Middle frontal gyrus (tissue), 1 donor: ENCODE data around the gene FHIT.

Experiments used
- DNase-seq: peaks from one replicate; pipeline ENCODE4 v3.0.0-alpha.2; 2015; ENCODE audit warnings: low spot score; ENCODE audit errors: extremely low spot score

Gene FHIT

DNA sequence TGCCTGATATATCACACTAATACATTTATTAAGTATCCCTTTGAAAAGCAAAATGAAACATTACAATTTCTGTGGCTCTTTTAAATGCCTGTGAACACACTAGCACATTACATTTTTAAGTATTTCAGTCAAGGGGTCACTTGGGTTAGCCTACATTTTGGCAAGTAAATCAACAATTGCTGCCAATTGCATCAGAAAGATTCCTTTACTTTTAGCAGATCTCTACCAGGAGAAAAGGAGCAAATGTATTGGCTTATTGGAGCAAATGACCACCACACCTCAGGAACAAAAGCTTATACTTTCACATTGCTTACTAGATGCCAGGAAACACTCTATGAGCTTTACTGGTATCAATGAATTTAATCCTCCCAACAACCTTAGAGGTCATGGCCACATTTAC is 947.1 kb downstream of the FHIT start:
- no peak for DNase-seq

DNA sequence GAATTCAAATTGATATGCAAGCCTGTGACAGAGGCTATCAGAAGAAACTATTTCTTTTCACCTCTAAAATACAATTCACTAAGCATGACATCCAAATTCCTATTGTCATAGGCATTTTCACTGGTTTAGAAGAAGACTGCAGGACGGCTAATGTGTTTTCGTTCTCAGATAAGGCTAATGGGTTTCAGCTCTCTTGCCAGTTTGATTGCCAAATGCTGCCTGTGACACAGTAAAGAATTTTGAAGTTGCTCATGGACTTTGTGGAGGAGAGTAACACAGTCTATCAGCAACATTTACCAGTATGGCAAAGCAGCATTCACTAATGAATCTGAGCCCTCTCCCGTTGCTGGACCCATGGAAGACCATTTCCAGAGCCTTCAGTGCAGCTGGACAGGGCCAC is 948.1 kb downstream of the FHIT start:
- no peak for DNase-seq

DNA sequence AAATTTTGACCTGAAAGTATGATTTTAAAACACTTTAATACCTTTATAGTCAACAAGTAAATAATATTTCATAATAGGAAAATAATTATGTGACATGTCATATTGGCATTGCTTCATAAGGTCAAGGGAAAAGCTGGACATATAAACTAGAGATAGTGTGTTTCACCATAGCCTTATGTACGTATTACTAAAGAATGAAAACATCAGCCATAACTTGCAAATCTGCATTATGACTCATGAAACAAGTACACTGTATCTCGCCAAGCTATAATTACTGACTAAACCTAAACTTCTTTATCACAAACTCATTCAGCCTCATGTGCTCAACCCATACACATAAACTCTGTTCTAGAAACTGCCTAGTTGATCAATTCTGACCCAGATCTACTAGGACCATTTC is 950.1 kb downstream of the FHIT start:
- DNase-seq: no peak

DNA sequence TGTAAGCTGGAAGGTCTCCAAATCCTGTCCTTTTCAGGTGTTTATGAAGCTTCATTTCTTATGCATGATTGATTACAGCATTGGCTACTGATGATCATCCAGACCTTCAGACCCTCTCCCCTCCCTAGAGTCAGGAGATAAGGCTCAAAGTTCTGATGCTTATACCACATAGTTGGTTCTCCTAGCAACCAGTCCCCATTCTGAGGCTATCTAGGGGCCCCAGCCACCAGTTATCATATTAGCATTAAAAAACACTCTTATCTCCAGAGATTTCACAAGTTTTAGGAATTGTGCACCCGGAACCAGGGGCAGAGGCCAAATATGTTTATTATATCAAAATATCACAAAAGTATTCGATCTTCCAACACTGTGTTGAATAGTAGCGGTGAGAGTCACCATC is 953.1 kb downstream of the FHIT start:
- no peak for DNase-seq

DNA sequence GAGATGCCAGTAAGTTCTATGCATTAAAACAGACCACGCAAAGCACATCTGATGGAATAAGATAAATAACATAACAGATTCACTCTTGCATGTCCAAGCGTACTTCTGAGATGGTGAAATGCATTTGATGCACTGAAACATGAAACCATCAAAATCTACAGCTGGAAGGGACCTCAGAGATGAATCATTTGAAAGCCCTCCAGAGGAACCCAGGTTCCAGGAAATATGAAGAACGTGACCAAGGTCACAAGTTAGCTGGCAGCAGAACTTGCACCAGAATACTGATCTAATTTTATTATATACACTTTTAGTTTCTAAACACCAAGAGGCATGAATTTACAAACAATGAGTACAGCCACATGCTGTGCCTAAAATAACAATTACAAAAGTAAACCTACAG is 957.1 kb downstream of the FHIT start:
- DNase-seq: no peak

DNA sequence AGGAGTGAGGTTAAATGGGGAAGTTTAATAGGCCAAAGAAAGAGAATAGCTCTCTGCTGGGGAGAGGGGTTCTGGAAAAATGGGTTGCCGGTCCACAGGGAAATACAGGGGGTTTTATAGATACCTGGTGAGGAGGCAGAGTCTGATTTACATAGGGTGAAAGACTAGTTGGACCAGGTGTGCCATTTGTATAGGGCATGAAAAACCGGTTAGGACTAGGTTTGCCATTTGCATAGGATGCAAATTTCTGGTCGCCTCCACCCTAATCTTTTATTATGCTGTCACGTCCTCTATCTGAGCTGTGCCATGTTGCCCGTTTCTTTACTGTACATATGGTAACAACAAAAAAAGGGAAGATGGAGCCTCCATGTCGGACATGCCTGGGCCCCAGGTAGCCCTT is 960.1 kb downstream of the FHIT start:
- no peak for DNase-seq

DNA sequence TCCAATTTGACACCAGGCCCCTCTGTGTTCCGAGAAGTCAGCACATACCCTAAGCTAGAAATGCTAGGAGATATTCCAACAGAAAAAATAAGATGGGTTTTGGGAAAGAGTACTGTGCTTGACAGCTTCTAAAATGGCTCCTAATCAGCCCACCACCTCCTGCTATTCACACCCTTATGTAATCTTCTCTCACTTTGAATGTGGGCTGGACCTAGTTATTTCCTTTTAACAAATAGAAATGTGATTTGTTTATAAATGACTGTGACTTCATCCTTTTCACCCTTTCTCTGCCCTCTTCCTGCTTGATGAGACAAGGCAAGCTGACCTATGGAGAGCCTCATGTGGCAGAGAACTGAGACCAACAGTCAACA is 961.1 kb downstream of the FHIT start:
- no peak for DNase-seq

DNA sequence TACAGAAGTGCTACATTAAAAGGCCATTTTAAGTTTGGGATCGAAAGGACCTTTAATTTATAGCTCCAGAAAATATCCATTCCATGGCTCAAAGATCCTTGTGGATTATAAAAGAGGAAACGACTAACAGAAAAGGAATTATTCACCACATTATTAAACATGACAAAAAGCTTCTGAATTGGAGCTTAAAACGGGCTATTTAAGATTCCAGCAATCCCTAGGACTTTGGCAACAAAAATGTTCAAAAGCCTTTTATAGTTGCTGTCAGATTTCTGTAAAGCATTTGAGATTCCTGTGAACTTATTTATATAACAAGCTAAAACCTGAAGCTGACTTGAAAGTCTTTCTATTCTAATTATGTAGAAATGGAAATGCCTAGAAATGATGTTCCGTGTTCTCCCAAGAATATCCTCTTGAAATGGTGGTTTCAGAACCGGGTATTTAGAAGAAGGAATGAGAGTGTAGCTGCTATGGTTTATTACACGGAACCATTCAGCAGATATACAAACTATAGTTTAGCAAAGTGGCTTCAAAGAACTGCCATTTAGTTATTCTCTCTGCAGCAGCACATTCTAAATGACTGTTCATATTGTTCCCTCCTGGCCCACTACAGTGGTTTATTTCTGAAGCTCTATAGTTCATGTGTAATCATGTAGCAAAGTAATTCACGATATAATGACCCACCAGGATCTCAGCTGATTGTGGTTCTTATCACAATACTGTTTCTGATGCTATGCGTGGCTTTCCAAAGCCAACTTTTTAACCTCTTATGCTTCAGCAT is 961.7 kb downstream of the FHIT start:
- DNase-seq: peak; percentile 9

DNA sequence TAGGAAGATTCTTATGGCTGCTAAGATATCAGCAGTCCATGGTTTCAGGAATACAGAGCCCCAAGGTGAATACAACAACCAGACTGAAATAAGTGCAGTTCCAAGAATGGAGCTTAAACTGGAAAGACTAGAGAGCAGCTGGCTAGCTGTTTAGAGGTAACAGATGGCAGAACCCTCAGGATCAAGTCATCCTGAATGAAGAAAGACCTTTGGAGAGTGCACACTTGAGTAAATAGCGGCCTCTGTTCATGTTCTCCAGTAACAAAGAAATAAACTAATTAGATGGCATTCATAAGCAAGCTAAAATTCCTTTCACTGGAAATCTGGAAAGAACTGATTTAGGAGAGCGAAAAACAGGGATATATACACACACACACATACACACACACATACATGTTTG is 968.4 kb downstream of the FHIT start:
- DNase-seq: no peak

DNA sequence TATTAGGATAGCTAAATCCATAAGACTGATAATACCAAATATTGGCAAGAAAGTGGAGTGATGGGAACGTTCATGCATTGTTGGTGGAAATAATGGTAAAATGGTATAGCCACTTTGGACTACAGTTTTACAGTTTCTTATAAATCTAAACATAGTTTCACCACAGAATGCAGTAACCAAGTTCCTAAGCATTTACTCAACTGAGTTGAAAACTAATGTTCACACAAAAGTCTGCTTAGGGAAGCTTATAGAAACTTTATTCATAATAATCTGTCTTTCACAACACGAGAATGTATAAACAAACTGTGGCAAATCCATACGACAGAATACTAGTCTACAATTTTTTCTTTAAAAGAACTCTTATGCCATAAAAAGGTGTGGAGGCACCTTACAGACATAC is 969.3 kb downstream of the FHIT start:
- no peak for DNase-seq

DNA sequence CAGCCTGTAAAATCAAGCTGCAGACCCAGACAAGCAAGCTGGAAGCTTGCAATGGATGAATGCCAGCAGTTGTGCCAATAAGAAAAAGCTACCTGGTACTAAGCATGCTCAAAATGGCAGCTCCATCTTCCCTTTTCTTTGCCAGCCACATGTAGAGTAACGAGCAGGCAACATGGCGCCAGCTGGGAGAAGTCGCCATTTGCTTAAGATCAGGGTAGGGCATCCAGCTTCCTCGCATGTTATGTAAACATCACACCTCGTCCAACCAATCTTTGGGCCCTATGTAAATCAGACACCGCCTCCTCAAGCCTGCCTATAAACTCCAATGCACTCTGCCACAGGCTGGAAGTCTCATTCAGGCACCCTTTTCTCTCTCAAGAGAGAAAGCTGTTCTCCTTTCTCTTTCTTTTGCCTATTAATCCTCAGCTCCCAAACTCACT is 973.9 kb downstream of the FHIT start:
- no peak for DNase-seq

DNA sequence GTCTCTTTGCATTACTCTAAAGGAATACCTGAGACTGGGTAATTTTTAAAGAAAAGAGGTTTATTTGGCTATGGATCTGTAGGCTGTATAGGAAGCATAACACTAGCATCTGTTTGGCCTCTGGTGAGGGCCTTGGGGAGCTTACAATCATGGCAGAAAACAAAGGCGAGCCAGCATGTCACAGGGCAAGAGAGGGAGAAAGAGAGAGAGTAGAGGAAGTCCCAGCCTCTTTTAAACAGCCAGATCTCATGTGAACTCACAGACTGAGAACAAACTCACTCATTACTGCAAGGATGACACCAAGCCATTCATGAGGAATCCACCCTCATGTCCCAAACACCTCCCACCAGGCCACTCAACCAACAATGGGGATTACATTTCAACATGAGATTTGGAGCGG is 974.6 kb downstream of the FHIT start:
- no peak for DNase-seq

DNA sequence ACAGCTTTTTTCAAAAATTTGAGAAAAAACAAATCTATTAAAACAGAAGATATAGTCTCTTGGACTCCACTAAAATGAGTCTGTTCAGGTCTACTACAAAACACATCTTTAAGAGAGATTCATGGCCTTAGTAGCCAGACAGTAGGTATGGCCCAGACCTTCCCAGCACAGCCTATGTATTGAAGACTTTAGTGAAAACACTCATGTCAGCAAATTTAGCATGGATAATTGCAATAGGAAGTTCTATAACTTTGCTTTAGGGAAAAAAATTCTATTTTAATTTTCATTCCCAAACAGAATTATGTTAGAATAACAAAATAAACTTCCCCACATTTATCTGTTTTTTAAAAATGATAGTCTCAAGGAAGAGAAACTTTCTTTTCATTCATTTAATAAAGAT is 976.6 kb downstream of the FHIT start:
- no peak for DNase-seq

DNA sequence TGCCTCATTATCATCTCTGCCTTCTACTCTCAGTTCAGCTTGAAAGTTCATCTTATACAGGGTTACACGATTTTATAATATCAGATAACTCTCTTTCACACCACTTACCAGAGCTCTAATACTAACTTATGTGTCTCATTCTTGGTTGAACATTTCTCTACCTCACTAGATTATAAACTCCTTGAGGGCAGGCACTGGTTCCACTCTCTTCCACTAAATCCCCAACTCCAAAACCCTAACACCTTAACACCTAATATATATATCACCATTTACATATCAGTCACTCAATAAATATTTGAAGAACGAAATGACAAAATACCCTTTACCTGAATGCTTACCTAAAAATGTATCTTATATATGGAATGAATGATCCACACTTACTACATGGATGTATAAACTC is 977.2 kb downstream of the FHIT start:
- no peak for DNase-seq

DNA sequence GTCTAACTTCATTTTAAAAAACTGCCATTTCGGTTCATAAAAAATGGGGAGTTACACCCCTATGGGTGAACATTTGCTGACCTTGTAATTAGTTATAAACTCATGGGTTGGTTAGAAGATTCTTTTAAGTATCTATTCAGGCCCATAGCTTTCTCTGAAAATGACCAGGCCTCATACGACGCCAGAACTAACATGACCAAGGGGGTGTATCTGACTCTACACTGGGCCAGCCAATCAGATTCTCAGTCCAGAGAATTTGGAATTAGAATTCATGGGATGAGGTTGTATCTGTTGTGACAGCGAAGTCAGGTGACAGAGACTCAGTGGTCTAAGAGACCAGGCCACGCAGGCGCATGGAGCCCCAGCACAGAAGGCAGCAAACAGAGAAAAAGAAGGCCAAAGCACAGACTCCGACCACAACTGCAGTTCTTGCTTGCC is 981.4 kb downstream of the FHIT start:
- DNase-seq: no peak

DNA sequence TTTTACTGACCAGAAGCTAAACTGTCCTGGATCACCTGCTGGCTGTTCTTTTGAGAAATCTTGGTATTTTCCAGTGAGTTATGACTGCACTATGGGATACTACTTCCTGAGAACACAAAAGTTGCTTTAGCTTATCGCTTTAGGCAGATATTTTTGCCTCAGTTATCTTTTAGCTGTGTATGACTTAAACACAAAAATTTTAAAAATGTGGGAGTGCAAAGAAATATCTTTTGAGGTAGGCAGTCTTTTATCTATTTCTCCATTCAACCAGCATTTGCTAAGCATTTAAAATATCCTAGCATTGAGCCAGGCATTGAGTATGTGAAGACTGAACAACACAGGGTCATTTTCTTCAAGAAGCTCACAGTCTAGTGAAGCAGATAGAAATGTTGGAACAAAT is 981.9 kb downstream of the FHIT start:
- DNase-seq: no peak

DNA sequence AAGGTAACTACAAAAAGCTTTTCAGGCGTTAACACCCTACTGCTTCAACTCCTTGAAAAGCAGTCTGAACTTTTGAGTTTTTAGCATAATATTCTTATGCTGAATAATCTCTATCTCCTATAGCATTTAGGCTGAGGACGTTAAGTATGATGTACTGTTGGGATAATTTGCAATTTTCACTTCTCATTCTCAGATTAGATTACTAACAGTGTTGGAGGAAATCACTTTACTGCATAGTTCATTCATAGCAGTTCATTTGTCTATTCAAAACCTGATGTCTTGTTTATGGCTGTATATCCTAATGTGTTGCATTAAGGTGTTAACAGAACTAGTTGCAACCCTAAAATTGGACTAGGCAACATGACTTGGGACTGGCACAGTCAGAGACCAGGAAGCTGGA is 983.1 kb downstream of the FHIT start:
- DNase-seq: no peak

DNA sequence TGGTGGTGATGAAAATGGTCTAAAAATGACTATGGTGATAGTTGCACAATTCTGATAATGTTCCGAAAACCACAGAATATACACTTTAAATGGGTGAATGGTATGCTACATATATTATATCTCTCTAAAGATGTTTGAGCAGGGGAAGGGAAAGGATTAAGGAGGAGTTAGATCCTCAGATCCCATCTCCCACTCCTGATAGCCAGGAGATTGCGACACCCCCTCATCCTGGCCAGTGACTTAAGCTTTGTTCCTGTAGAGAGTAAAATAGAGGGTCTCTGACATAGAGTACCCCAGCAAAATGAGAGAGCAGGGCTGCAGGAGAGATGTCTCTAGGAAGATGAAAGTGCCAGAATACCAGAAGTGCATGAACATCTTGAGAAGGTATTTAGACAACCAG is 984.8 kb downstream of the FHIT start:
- DNase-seq: no peak

DNA sequence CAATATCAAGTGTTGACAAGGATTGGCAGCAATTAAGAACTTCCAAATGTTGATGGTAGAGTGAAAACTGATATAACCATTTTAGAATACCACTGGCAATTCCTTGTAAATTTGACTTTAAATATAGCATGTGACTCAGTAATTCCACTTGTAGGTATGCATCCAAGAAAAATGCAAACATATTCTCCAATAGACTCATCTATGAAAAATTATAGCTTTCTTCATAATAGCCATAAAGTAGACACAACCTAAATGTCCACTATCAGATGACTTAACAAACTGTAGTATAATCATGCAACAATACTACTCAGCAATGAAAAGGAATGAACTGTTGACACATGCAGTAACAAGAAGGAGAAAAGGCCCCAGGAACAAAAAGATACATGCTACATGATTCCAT is 988.1 kb downstream of the FHIT start:
- no peak for DNase-seq

DNA sequence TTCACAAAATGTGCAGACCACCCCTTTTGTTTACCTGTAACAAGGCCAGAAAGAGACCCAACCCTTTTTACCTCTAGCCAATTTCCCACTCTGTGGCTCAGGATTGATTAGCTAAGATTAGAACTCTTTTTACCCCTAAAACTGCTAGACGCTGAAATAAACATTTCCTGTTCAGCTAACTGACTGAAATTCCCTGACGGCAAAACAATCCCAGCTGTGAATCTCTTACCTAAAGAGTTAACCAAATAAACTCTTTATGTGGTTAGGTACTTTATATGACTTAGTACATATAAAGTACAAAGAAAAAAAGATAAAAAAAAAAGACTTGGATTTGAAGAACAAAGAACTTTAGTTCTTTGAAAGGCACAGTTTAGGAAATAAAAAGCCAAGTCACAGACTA is 988.7 kb downstream of the FHIT start:
- no peak for DNase-seq

DNA sequence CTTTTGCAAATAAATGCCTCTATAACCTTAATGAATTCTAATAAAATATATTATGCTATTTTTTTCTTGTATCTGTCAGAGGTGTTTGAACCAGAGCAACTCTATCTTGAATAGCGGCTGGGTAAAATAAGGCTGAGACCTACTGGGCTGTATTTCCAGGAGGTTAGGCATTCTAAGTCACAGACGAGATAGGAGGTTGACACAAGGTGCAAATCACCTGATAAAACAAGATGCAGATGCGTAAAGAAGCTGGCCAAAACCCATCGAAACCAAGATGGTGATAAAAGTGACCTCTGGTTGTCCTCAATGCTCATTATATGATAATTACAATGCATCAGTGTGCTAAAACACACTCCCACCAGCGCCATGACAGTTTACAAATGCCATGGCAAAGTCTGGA is 990.7 kb downstream of the FHIT start:
- DNase-seq: no peak

DNA sequence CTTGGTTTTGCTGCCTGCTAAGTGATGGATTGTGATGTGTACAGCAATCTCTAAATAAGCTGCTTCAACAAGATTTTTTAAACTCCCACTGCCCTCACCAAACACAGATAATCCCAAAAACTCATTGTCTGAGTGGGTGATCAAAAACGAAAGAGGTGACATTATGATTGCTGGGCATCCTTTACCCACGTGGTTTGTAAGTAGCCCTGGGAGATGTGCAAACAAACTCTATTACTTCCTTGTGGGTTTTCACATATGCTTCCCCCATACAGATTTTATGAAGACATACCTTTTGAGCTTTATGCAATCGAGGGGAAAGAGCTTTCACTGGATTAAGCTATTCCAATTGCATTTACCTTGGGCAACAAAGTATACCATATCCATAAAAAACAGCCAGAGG is 1000.4 kb downstream of the FHIT start:
- no peak for DNase-seq

DNA sequence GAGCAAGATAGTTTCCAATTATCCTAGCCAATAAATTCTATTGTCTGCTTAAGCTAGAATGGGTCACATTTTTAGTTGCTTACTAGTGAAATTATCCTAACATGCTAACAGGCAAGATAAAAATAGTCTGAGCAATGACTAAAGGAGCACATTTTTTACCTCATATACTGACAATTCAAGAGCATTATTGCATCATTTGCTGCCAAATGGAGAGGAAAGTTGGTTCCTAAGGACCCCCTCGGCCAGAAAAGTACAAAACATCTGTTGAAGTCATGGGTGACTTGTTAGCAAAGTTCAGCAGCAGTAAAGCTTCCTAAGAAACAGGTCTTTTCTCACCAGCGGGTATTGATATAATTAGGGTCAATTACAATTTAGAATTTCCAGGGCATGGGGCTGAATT is 1001.0 kb downstream of the FHIT start:
- no peak for DNase-seq

DNA sequence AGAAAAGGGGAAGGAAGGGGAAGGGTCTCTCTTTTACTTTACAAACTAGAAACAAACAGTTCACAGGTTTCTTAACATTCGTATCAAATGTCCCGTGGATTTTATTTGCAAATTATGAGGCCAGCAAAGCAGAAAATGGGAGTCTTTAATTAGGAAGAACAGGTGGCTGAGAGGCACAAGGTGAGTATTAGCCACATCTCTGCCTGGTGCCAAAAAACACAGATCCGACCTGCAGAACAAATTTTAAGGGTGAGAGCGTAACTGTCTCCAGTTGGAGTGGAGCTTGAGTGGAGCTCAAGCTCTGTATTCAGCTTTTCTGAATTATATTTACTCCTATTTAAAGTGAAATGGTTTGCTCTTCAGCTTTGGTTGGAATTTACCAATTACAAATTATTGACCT is 1004.9 kb downstream of the FHIT start:
- no peak for DNase-seq
